Measurements from ENCODE around the gene CENPV. TPM values are rescaled to one million over a fixed set of nuclear protein-coding genes. Genes with fewer than 3 reads are reported as not detected.
A peak's percentile ranks its signal among the peaks of the same experiment; 100 is the strongest.

CENPV gene
- polyA plus RNA-seq, 3 donors from 2014 or later, result 14.2 to 28.1 (median 23.1) TPM

GRCh38 chr17:16349431-16349830 lies 3.8 kb downstream of the CENPV start:
- Mint-ChIP-seq H3K36me3 (peaks cover 0 to 8% (median 4%) of the 10 kb centered on the region in 3 donors), H3K4me1 (peaks cover 16 to 23% of the 10 kb centered on the region in 2 donors), H3K27ac (peak overlapping the region in 1 of 6 donors; percentile 57), H3K27me3 (ENCODE audit: low read depth in 3 of 3) (peaks cover 0 to 5% (median 2%) of the 10 kb centered on the region in 3 donors), H3K9me3 (no peaks in the 10 kb centered on the region), H3K4me3 (no peak overlapping the region)
- DNase-seq, result no peak

- H3K4me1 Mint-ChIP-seq, result peaks cover 11 to 17% of the 10 kb centered on the region in 2 donors
- H3K9me3 Mint-ChIP-seq, result no peaks in the 10 kb centered on the region
- H3K27ac Mint-ChIP-seq, result no peak overlapping the region
- H3K4me3 Mint-ChIP-seq, result no peak overlapping the region
- H3K27me3 Mint-ChIP-seq (ENCODE audit: low read depth in 3 of 3), result peaks cover 0 to under 1% (median 0%) of the 10 kb centered on the region in 3 donors
- H3K36me3 Mint-ChIP-seq, result peaks cover 0 to 14% (median 7%) of the 10 kb centered on the region in 3 donors
- no peak for DNase-seq
Measured at GRCh38 chr17:16348586-16348985, 4.7 kb downstream of the CENPV start.

- H3K27me3 Mint-ChIP-seq (ENCODE audit: low read depth in 3 of 3), result no peaks in the 10 kb centered on the region
- peaks cover 2 to 6% of the 10 kb centered on the region in 2 donors for H3K4me1 Mint-ChIP-seq
- no peak overlapping the region for H3K27ac Mint-ChIP-seq
- no peak for DNase-seq
- H3K9me3 Mint-ChIP-seq, result no peaks in the 10 kb centered on the region
- no peak overlapping the region for H3K4me3 Mint-ChIP-seq
- peaks cover 6 to 23% (median 7%) of the 10 kb centered on the region in 3 donors for H3K36me3 Mint-ChIP-seq
Measured at GRCh38 chr17:16346721-16347271, 6.5 kb downstream of the CENPV start.

- no peaks in the 10 kb centered on the region for H3K27me3 Mint-ChIP-seq (ENCODE audit: low read depth in 3 of 3)
- no peak for DNase-seq
- peaks cover 6 to 23% (median 7%) of the 10 kb centered on the region in 3 donors for H3K36me3 Mint-ChIP-seq
- no peaks in the 10 kb centered on the region for H3K9me3 Mint-ChIP-seq
- H3K4me3 Mint-ChIP-seq, result no peak overlapping the region
- no peak overlapping the region for H3K27ac Mint-ChIP-seq
- H3K4me1 Mint-ChIP-seq, result no peaks in the 10 kb centered on the region
Measured at GRCh38 chr17:16345565-16345964, 7.7 kb downstream of the CENPV start.

GRCh38 chr17:16343569-16343968 lies 9.7 kb downstream of the CENPV start:
- no peak for DNase-seq
- peaks cover 6 to 23% (median 10%) of the 10 kb centered on the region in 3 donors for H3K36me3 Mint-ChIP-seq
- H3K4me1 Mint-ChIP-seq, result no peaks in the 10 kb centered on the region
- H3K9me3 Mint-ChIP-seq, result no peaks in the 10 kb centered on the region
- H3K4me3 Mint-ChIP-seq, result no peak overlapping the region
- no peak overlapping the region for H3K27ac Mint-ChIP-seq
- no peaks in the 10 kb centered on the region for H3K27me3 Mint-ChIP-seq (ENCODE audit: low read depth in 3 of 3)

- Mint-ChIP-seq H3K27ac (no peak overlapping the region), H3K4me1 (no peaks in the 10 kb centered on the region), H3K4me3 (no peak overlapping the region), H3K36me3 (peaks cover 6 to 23% (median 13%) of the 10 kb centered on the region in 3 donors), H3K27me3 (ENCODE audit: low read depth in 3 of 3) (no peaks in the 10 kb centered on the region), H3K9me3 (no peaks in the 10 kb centered on the region)
- DNase-seq, result no peak
Measured at GRCh38 chr17:16342979-16343378, 10.3 kb downstream of the CENPV start.

- H3K36me3 Mint-ChIP-seq, result peaks cover 6 to 18% (median 10%) of the 10 kb centered on the region in 3 donors
- H3K4me3 Mint-ChIP-seq, result no peak overlapping the region
- no peak overlapping the region for H3K27ac Mint-ChIP-seq
- H3K27me3 Mint-ChIP-seq (ENCODE audit: low read depth in 3 of 3), result no peaks in the 10 kb centered on the region
- DNase-seq, result no peak
- no peaks in the 10 kb centered on the region for H3K4me1 Mint-ChIP-seq
- no peaks in the 10 kb centered on the region for H3K9me3 Mint-ChIP-seq
Measured at GRCh38 chr17:16339959-16340358, 13.3 kb downstream of the CENPV start.

- no peak for DNase-seq
- H3K27me3 Mint-ChIP-seq (ENCODE audit: low read depth in 3 of 3), result no peaks in the 10 kb centered on the region
- no peak overlapping the region for H3K4me3 Mint-ChIP-seq
- H3K4me1 Mint-ChIP-seq, result no peaks in the 10 kb centered on the region
- no peak overlapping the region for H3K27ac Mint-ChIP-seq
- no peaks in the 10 kb centered on the region for H3K9me3 Mint-ChIP-seq
- H3K36me3 Mint-ChIP-seq, result peaks cover 6 to 18% (median 10%) of the 10 kb centered on the region in 3 donors
Measured at GRCh38 chr17:16339402-16339801, 13.9 kb downstream of the CENPV start.

GRCh38 chr17:16338391-16338790 lies 14.9 kb downstream of the CENPV start:
- no peaks in the 10 kb centered on the region for H3K27me3 Mint-ChIP-seq (ENCODE audit: low read depth in 3 of 3)
- no peaks in the 10 kb centered on the region for H3K4me1 Mint-ChIP-seq
- H3K9me3 Mint-ChIP-seq, result no peaks in the 10 kb centered on the region
- no peak for DNase-seq
- H3K27ac Mint-ChIP-seq, result no peak overlapping the region
- no peak overlapping the region for H3K4me3 Mint-ChIP-seq
- H3K36me3 Mint-ChIP-seq, result peaks cover 6 to 12% (median 6%) of the 10 kb centered on the region in 3 donors

- Mint-ChIP-seq H3K4me3 (no peak overlapping the region), H3K4me1 (no peaks in the 10 kb centered on the region)
Measured at GRCh38 chr17:16329519-16330271, 23.6 kb downstream of the CENPV start.

GRCh38 chr17:16328997-16329396 lies 24.3 kb downstream of the CENPV start:
- Mint-ChIP-seq H3K4me1 (no peaks in the 10 kb centered on the region), H3K27ac (no peak overlapping the region), H3K27me3 (ENCODE audit: low read depth in 3 of 3) (peaks cover 0 to 1% (median 0%) of the 10 kb centered on the region in 3 donors), H3K4me3 (no peak overlapping the region), H3K36me3 (peaks cover 12 to 22% (median 22%) of the 10 kb centered on the region in 3 donors), H3K9me3 (no peaks in the 10 kb centered on the region)
- DNase-seq, result no peak

More at GRCh38 chr17:16329519-16330271, 23.6 kb downstream of the CENPV start:
- Mint-ChIP-seq H3K9me3 (no peaks in the 10 kb centered on the region), H3K27ac (no peak overlapping the region), H3K27me3 (ENCODE audit: low read depth in 3 of 3) (peaks cover 0 to 1% (median 0%) of the 10 kb centered on the region in 3 donors), H3K36me3 (peaks cover 12 to 22% (median 19%) of the 10 kb centered on the region in 3 donors)
- DNase-seq, result no peak

GRCh38 chr17:16327018-16327417 lies 26.3 kb downstream of the CENPV start:
- peaks cover 12 to 29% (median 22%) of the 10 kb centered on the region in 3 donors for H3K36me3 Mint-ChIP-seq
- H3K9me3 Mint-ChIP-seq, result no peaks in the 10 kb centered on the region
- H3K4me3 Mint-ChIP-seq, result no peak overlapping the region
- peaks cover 0 to 1% (median 0%) of the 10 kb centered on the region in 3 donors for H3K27me3 Mint-ChIP-seq (ENCODE audit: low read depth in 3 of 3)
- no peak overlapping the region for H3K27ac Mint-ChIP-seq
- H3K4me1 Mint-ChIP-seq, result no peaks in the 10 kb centered on the region
- DNase-seq, result no peak

GRCh38 chr17:16325964-16326363 lies 27.3 kb downstream of the CENPV start:
- Mint-ChIP-seq H3K4me3 (no peak overlapping the region), H3K27me3 (ENCODE audit: low read depth in 3 of 3) (peaks cover 0 to 2% (median under 1%) of the 10 kb centered on the region in 3 donors), H3K4me1 (no peaks in the 10 kb centered on the region), H3K27ac (no peak overlapping the region), H3K36me3 (peaks cover 12 to 29% (median 22%) of the 10 kb centered on the region in 3 donors), H3K9me3 (no peaks in the 10 kb centered on the region)
- DNase-seq, result no peak

GRCh38 chr17:16322636-16323035 lies 30.6 kb downstream of the CENPV start:
- H3K27me3 Mint-ChIP-seq (ENCODE audit: low read depth in 3 of 3), result peaks cover 0 to 2% (median 0%) of the 10 kb centered on the region in 3 donors
- DNase-seq, result no peak
- no peak overlapping the region for H3K27ac Mint-ChIP-seq
- H3K36me3 Mint-ChIP-seq, result peaks cover 12 to 31% (median 17%) of the 10 kb centered on the region in 3 donors
- no peaks in the 10 kb centered on the region for H3K9me3 Mint-ChIP-seq
- H3K4me1 Mint-ChIP-seq, result no peaks in the 10 kb centered on the region
- no peak overlapping the region for H3K4me3 Mint-ChIP-seq

Data from immature natural killer cell (primary cell).